Prostate gland (tissue), 2 donors: ENCODE results near the gene HOXC6.

Source experiments
- CTCF ChIP-seq, 4 experiments: fragments of 200-600 bp in 2 of 4; fragments of 450-650 bp in 2 of 4; sonication (generic) in 2 of 4; IDR thresholded peaks; 1 replicate in 3 of 4; 2 replicates in 1 of 4; pipeline ENCODE4 v1.5.1; 2016 to 2019; ENCODE audit warnings: antibody characterized with exemption in 4 of 4, mild to moderate bottlenecking in 2 of 4, moderate library complexity in 2 of 4
- POLR2AphosphoS5 ChIP-seq: sonication (generic); formaldehyde crosslinking; IDR thresholded peaks from one replicate; pipeline ENCODE4 v1.6.1; 2017; ENCODE audit warnings: antibody characterized with exemption

GRCh38 chr12:54060174-54060974 lies 32.1 kb downstream of the HOXC6 start:
- no peak for TF ChIP-seq CTCF (IDR thresholded peaks at IDR 0.05)
- TF ChIP-seq POLR2AphosphoS5 = no peak
